BE2C (cell line): ENCODE data around the gene RESP18.

Experiments used
- DNase-seq: peaks from one replicate; pipeline ENCODE4 v3.0.0-alpha.2; 2020
- H3K27me3 ChIP-seq: fragments of 250-450 bp; sonication (Bioruptor Pico); 2 replicates; pipeline ENCODE4 v1.5.1; 2020; ENCODE audit warnings: mild to moderate bottlenecking
- H3K36me3 ChIP-seq: fragments of 250-450 bp; sonication (Bioruptor Pico); 2 replicates; pipeline ENCODE4 v1.5.1; 2020; ENCODE audit warnings: mild to moderate bottlenecking
- H3K4me1 ChIP-seq: fragments of 250-450 bp; sonication (Bioruptor Pico); 2 replicates; pipeline ENCODE4 v1.5.1; 2020
- H3K4me3 ChIP-seq: 2 replicates; pipeline ENCODE4 v1.5.1; 2011; ENCODE audit warnings: low read depth, low read length
- H3K9me3 ChIP-seq: fragments of 250-450 bp; sonication (Bioruptor Pico); 2 replicates; pipeline ENCODE4 v1.5.1; 2020
- CTCF ChIP-seq: IDR thresholded peaks from 2 replicates; pipeline ENCODE4 v1.5.1; 2012; ENCODE audit warnings: mild to moderate bottlenecking, low read depth, low read length

Gene RESP18

GRCh38 chr2:219282943-219283581 is 49.5 kb downstream of the RESP18 start:
- no peak for TF ChIP-seq CTCF
- Histone ChIP-seq H3K36me3 (no peaks in the 10 kb centered on the region; the same call in 1 of the 2 replicates), H3K4me3 (no peak overlapping the region), H3K4me1 (peaks cover 9% of the 10 kb centered on the region), H3K9me3 (no peaks in the 10 kb centered on the region), H3K27me3 (no peaks in the 10 kb centered on the region)
- DNase-seq = no peak

GRCh38 chr2:219282375-219282774 is 50.2 kb downstream of the RESP18 start:
- Histone ChIP-seq H3K4me1 (peaks cover 11% of the 10 kb centered on the region), H3K27me3 (no peaks in the 10 kb centered on the region), H3K36me3 (no peaks in the 10 kb centered on the region; the same call in 1 of the 2 replicates), H3K4me3 (no peak overlapping the region), H3K9me3 (no peaks in the 10 kb centered on the region)
- no peak for DNase-seq
- no peak for TF ChIP-seq CTCF

- Histone ChIP-seq H3K27me3 (no peaks in the 10 kb centered on the region), H3K4me1 (peaks cover 11% of the 10 kb centered on the region), H3K4me3 (no peak overlapping the region), H3K36me3 (no peaks in the 10 kb centered on the region), H3K9me3 (no peaks in the 10 kb centered on the region)
- no peak for DNase-seq
- no peak for TF ChIP-seq CTCF
These were observed 51.0 kb downstream of the RESP18 start for GRCh38 chr2:219281588-219281987.

- Histone ChIP-seq H3K27me3 (no peaks in the 10 kb centered on the region), H3K36me3 (no peaks in the 10 kb centered on the region), H3K9me3 (no peaks in the 10 kb centered on the region), H3K4me1 (peaks cover 11% of the 10 kb centered on the region), H3K4me3 (no peak overlapping the region)
- TF ChIP-seq CTCF = no peak
- DNase-seq = no peak
These were observed 51.9 kb downstream of the RESP18 start for GRCh38 chr2:219280651-219281050.

GRCh38 chr2:219279916-219280516 is 52.5 kb downstream of the RESP18 start:
- Histone ChIP-seq H3K4me3 (peak overlapping the region; percentile 63), H3K27me3 (no peaks in the 10 kb centered on the region), H3K36me3 (no peaks in the 10 kb centered on the region), H3K9me3 (no peaks in the 10 kb centered on the region), H3K4me1 (peaks cover 11% of the 10 kb centered on the region)
- DNase-seq = no peak
- no peak for TF ChIP-seq CTCF
